WTC11 (cell line): ENCODE results near the gene PTPRJ. TPM values are rescaled to one million over a fixed set of nuclear protein-coding genes. Genes with fewer than 3 reads are reported as not detected.

Experiments
- ATAC-seq: fragments of 200-7000 bp; cut with Tn5 transposase; 2 replicates; pipeline ENCODE4 v1.10.0; 2021; ENCODE audit warnings: mild to moderate bottlenecking, moderate library complexity
- CTCF ChIA-PET: fragments of 300-600 bp; sonication (Branson Sonifier 250); formaldehyde crosslinking; loops from one replicate; lab custom pipeline; 2021; ENCODE audit warnings: antibody characterized with exemption; lab: Charles Lee
- POLR2A ChIA-PET: fragments of 350-600 bp; sonication (Branson Sonifier 250); formaldehyde crosslinking; loops from one replicate; lab custom pipeline; 2021; ENCODE audit warnings: antibody characterized with exemption; lab: Charles Lee
- DNase-seq: peaks from one replicate; pipeline ENCODE4 v3.0.0; 2021; ENCODE audit warnings: low spot score
- H3K27ac Mint-ChIP-seq: 2 replicates; pipeline ENCODE4 v1.8.0; 2021; ENCODE audit warnings: mixed read lengths
- H3K27me3 Mint-ChIP-seq: 2 replicates; pipeline ENCODE4 v1.8.0; 2021; ENCODE audit warnings: low read depth, mild to moderate bottlenecking, moderate library complexity, mixed read lengths
- H3K36me3 Mint-ChIP-seq: 2 replicates; pipeline ENCODE4 v1.8.0; 2021; ENCODE audit warnings: mixed read lengths
- H3K4me1 Mint-ChIP-seq: 2 replicates; pipeline ENCODE4 v1.8.0; 2022; ENCODE audit warnings: mixed read lengths
- H3K4me3 Mint-ChIP-seq: 2 replicates; pipeline ENCODE4 v1.8.0; 2021; ENCODE audit warnings: mild to moderate bottlenecking, moderate library complexity, mixed read lengths
- H3K9me3 Mint-ChIP-seq: 2 replicates; pipeline ENCODE4 v1.8.0; 2021; ENCODE audit warnings: mixed read lengths
- CREB1 ChIP-seq: sonication (generic); formaldehyde crosslinking; IDR thresholded peaks from 2 replicates; pipeline ENCODE4 v1.8.0; 2023; ENCODE audit warnings: mild to moderate bottlenecking, missing genetic modification reagents
- E2F4 ChIP-seq: sonication (generic); formaldehyde crosslinking; IDR thresholded peaks from 2 replicates; pipeline ENCODE4 v1.8.1; 2022; ENCODE audit warnings: low read depth, mild to moderate bottlenecking, moderate library complexity, missing genetic modification reagents, borderline replicate concordance
- ELF4 ChIP-seq: sonication (generic); formaldehyde crosslinking; IDR thresholded peaks from 2 replicates; pipeline ENCODE4 v1.8.1; 2022; ENCODE audit warnings: low read depth, mild to moderate bottlenecking, moderate library complexity, missing genetic modification reagents
- EMX1 ChIP-seq: fragments of 250-450 bp; sonication (Bioruptor Pico); IDR thresholded peaks from 2 replicates; pipeline ENCODE4 v1.8.0; 2021; ENCODE audit warnings: mild to moderate bottlenecking
- ETV6 ChIP-seq: sonication (generic); formaldehyde crosslinking; IDR thresholded peaks from 2 replicates; pipeline ENCODE4 v1.8.1; 2022; ENCODE audit warnings: mild to moderate bottlenecking, missing genetic modification reagents
- FOXJ3 ChIP-seq: sonication (generic); formaldehyde crosslinking; IDR thresholded peaks from 2 replicates; pipeline ENCODE4 v1.9.0; 2021; ENCODE audit warnings: missing genetic modification reagents, mild to moderate bottlenecking, borderline replicate concordance
- GTF2I ChIP-seq: fragments of 250-450 bp; sonication (Bioruptor Pico); conservative IDR thresholded peaks from 2 replicates; pipeline ENCODE4 v1.4.0; 2021; ENCODE audit warnings: mild to moderate bottlenecking
- HMGXB4 ChIP-seq: sonication (generic); formaldehyde crosslinking; IDR thresholded peaks from 2 replicates; pipeline ENCODE4 v1.8.1; 2023; ENCODE audit warnings: mild to moderate bottlenecking, moderate library complexity, missing genetic modification reagents
- JAZF1 ChIP-seq: fragments of 250-450 bp; sonication (Bioruptor Pico); IDR thresholded peaks from 2 replicates; pipeline ENCODE4 v1.9.0; 2021; ENCODE audit warnings: moderate library complexity, mild to moderate bottlenecking, inconsistent platforms
- JUN ChIP-seq: sonication (generic); formaldehyde crosslinking; IDR thresholded peaks from 2 replicates; pipeline ENCODE4 v1.8.0; 2023; ENCODE audit warnings: mild to moderate bottlenecking, missing genetic modification reagents
- KAT7 ChIP-seq: sonication (generic); formaldehyde crosslinking; IDR thresholded peaks from 2 replicates; pipeline ENCODE4 v1.8.1; 2023; ENCODE audit warnings: missing genetic modification reagents, mild to moderate bottlenecking, borderline replicate concordance
- NR2C2 ChIP-seq: sonication (generic); formaldehyde crosslinking; IDR thresholded peaks from 2 replicates; pipeline ENCODE4 v1.8.0; 2022; ENCODE audit warnings: mild to moderate bottlenecking, missing genetic modification reagents
- NR3C1 ChIP-seq: sonication (generic); formaldehyde crosslinking; conservative IDR thresholded peaks from 2 replicates; pipeline ENCODE4 v1.8.1; 2023; ENCODE audit warnings: low read depth, mild to moderate bottlenecking, missing genetic modification reagents
- OVOL2 ChIP-seq: fragments of 250-450 bp; sonication (Bioruptor Pico); IDR thresholded peaks from 2 replicates; pipeline ENCODE4 v1.9.0; 2021; ENCODE audit warnings: mild to moderate bottlenecking, borderline replicate concordance
- RELA ChIP-seq: sonication (generic); formaldehyde crosslinking; IDR thresholded peaks from 2 replicates; pipeline ENCODE4 v1.8.1; 2022; ENCODE audit warnings: missing genetic modification reagents, mild to moderate bottlenecking, borderline replicate concordance
- SMAD3 ChIP-seq: sonication (generic); formaldehyde crosslinking; IDR thresholded peaks from 2 replicates; pipeline ENCODE4 v1.8.0; 2022; ENCODE audit warnings: missing genetic modification reagents, mild to moderate bottlenecking, borderline replicate concordance
- ZNF423 ChIP-seq: fragments of 250-450 bp; sonication (Bioruptor Pico); IDR thresholded peaks from 2 replicates; pipeline ENCODE4 v2.1.2; 2022; ENCODE audit warnings: mild to moderate bottlenecking, moderate library complexity
- total RNA-seq: library from RNA; stranded (reverse); gene quantifications from 3 replicates; pipeline ENCODE4 v1.2.3, GENCODE V29; 2021
- TF ChIP-seq, protein P1 (sequence below): sonication (generic); formaldehyde crosslinking; IDR thresholded peaks from 2 replicates; pipeline ENCODE4 v1.8.1; 2023; ENCODE audit warnings: mild to moderate bottlenecking, missing genetic modification reagents
- TF ChIP-seq, protein P2 (sequence below): sonication (generic); formaldehyde crosslinking; conservative IDR thresholded peaks from 2 replicates; pipeline ENCODE4 v1.8.1; 2022; ENCODE audit warnings: mild to moderate bottlenecking, missing genetic modification reagents
- TF ChIP-seq, protein P3 (sequence below): sonication (generic); formaldehyde crosslinking; IDR thresholded peaks from 2 replicates; pipeline ENCODE4 v1.8.0; 2022; ENCODE audit warnings: mild to moderate bottlenecking, missing genetic modification reagents
- TF ChIP-seq, protein P4 (sequence below): fragments of 250-450 bp; sonication (Bioruptor Pico); conservative IDR thresholded peaks from 2 replicates; pipeline ENCODE4 v1.9.0; 2021; ENCODE audit warnings: mild to moderate bottlenecking
- TF ChIP-seq, protein P5 (sequence below): sonication (generic); formaldehyde crosslinking; IDR thresholded peaks from 2 replicates; pipeline ENCODE4 v1.8.0; 2022; ENCODE audit warnings: mild to moderate bottlenecking, missing genetic modification reagents

PTPRJ gene
- total RNA-seq, 1 experiment from 2014 or later, result 19.5 TPM

DNA sequence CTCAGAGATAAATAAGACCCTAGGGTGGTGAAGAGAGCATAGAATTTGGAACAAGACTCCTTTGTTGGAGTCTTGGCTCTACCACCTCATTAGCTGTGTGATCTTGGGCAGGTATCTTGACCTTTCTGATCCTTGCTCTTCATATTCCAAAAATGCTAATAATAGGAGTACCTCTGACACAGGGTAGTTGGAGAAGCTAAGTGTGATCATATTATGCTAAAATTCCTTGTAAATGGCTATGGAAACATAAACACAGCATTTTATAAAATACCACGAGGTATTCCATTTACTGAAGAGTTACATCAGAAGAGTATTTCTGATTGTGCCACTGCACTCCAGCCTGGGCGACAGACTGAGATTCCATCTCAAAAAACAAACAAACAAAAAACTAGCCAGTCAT, 9.4 kb downstream of the PTPRJ start:
- H3K9me3 Mint-ChIP-seq, result no peaks in the 10 kb centered on the region
- H3K4me3 Mint-ChIP-seq, result no peak overlapping the region
- TF ChIP-seq FOXJ3 (CRISPR knock-in tag) (no peak), GTF2I (CRISPR knock-in tag) (0 out of 2 replicates have a peak, but pooled peaks have one; percentile 5)
- H3K36me3 Mint-ChIP-seq, result peaks cover 3% of the 10 kb centered on the region; the same call in 1 of the 2 replicates
- CTCF ChIA-PET, result no interaction called here
- H3K4me1 Mint-ChIP-seq, result peaks cover 47% of the 10 kb centered on the region
- H3K27ac Mint-ChIP-seq, result peak overlapping the region; percentile 22; the same call in 1 of the 2 replicates
- POLR2A ChIA-PET, result interaction anchor here (0.6 kb wide), 1 partner anchor 10 kb away, joined by 4 read pairs; the partner anchor contains the start of gene PTPRJ
- ATAC-seq (no peak), DNase-seq (no peak)
- no peaks in the 10 kb centered on the region for H3K27me3 Mint-ChIP-seq

DNA sequence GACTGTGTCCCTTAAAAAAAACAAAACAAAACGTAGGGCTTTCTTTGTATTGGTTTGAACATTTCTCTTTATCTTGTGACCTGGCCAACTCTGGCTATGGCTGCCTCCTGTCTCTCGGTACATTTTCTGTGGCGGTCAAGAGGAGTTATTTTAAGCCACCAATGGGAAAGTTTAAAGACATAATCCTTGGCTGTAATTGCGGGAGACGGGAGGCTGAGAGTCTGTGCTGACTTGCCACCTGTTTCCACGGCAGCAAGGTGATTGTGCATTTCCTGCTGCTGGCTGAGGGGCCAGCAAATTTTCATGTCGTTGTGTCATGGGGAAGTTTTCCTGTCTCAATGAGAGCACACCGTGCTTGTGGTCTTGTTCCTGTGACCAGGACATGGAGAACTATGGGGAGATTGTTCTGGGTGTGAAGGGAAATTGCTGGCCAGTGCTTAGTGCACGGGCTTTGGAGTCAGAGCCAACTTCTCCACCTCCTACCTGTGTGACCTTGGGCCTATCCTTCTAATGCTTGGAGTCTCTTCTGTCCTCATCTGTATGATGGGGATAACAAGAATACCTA, 11.0 kb downstream of the PTPRJ start:
- Mint-ChIP-seq H3K27ac (peak overlapping the region; percentile 98), H3K36me3 (peaks cover 3% of the 10 kb centered on the region; the same call in 1 of the 2 replicates), H3K9me3 (no peaks in the 10 kb centered on the region), H3K27me3 (no peaks in the 10 kb centered on the region), H3K4me1 (peaks cover 49% of the 10 kb centered on the region), H3K4me3 (no peak overlapping the region)
- ChIA-PET POLR2A (interaction anchor here (1.0 kb wide), 1 partner anchor 10 kb away, joined by 3 read pairs; no protein-coding TSS in a partner anchor), CTCF (interaction anchor here (0.8 kb wide), 1 partner anchor 13 kb away, joined by 3 read pairs; no protein-coding TSS in a partner anchor)
- ATAC-seq (peak; percentile 58), DNase-seq (no peak)
- TF ChIP-seq JAZF1 (CRISPR knock-in tag) (no peak), KAT7 (CRISPR knock-in tag) (no peak), OVOL2 (CRISPR knock-in tag) (no peak), SMAD3 (CRISPR knock-in tag) (no peak), NR3C1 (no peak), NR2C2 (CRISPR knock-in tag) (no peak)
- TF ChIP-seq, protein P1, sequence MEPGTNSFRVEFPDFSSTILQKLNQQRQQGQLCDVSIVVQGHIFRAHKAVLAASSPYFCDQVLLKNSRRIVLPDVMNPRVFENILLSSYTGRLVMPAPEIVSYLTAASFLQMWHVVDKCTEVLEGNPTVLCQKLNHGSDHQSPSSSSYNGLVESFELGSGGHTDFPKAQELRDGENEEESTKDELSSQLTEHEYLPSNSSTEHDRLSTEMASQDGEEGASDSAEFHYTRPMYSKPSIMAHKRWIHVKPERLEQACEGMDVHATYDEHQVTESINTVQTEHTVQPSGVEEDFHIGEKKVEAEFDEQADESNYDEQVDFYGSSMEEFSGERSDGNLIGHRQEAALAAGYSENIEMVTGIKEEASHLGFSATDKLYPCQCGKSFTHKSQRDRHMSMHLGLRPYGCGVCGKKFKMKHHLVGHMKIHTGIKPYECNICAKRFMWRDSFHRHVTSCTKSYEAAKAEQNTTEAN (CRISPR knock-in tag), result no peak
- TF ChIP-seq, protein P2, sequence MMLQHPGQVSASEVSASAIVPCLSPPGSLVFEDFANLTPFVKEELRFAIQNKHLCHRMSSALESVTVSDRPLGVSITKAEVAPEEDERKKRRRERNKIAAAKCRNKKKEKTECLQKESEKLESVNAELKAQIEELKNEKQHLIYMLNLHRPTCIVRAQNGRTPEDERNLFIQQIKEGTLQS (CRISPR knock-in tag), result no peak
- TF ChIP-seq, protein P3, sequence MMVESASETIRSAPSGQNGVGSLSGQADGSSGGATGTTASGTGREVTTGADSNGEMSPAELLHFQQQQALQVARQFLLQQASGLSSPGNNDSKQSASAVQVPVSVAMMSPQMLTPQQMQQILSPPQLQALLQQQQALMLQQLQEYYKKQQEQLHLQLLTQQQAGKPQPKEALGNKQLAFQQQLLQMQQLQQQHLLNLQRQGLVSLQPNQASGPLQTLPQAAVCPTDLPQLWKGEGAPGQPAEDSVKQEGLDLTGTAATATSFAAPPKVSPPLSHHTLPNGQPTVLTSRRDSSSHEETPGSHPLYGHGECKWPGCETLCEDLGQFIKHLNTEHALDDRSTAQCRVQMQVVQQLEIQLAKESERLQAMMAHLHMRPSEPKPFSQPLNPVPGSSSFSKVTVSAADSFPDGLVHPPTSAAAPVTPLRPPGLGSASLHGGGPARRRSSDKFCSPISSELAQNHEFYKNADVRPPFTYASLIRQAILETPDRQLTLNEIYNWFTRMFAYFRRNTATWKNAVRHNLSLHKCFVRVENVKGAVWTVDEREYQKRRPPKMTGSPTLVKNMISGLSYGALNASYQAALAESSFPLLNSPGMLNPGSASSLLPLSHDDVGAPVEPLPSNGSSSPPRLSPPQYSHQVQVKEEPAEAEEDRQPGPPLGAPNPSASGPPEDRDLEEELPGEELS (CRISPR knock-in tag), result no peak

DNA sequence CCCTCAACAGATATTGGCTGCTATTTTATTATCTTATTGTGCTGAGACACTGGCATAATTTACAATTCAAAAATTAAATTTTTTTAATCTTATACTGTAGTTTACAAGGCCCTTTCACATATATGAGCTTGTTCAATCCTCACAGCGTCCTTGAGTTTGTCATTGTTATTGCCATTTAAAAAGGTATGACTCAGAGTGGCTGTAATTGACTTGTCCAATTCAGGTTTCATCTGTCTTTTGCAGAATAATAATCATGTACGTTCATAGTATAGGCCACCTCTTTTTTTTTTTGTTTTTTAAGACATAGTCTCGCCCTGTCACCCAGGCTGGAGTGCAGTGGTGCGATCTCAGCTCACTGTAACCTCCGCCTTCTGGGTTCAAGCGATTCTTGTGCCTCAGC, 11.5 kb downstream of the PTPRJ start:
- DNase-seq, result no peak
- H3K36me3 Mint-ChIP-seq, result peaks cover 3% of the 10 kb centered on the region; the same call in 1 of the 2 replicates
- ChIA-PET POLR2A (no interaction called here), CTCF (interaction anchor here (0.8 kb wide), 1 partner anchor 12 kb away, joined by 3 read pairs; no protein-coding TSS in a partner anchor)
- no peaks in the 10 kb centered on the region for H3K27me3 Mint-ChIP-seq
- H3K4me1 Mint-ChIP-seq, result peaks cover 51% of the 10 kb centered on the region
- H3K4me3 Mint-ChIP-seq, result no peak overlapping the region
- ATAC-seq, result no peak
- H3K27ac Mint-ChIP-seq, result peak overlapping the region; percentile 98; the same call in 1 of the 2 replicates
- H3K9me3 Mint-ChIP-seq, result no peaks in the 10 kb centered on the region
- no peak for TF ChIP-seq CREB1 (CRISPR knock-in tag)
- TF ChIP-seq, protein P4, sequence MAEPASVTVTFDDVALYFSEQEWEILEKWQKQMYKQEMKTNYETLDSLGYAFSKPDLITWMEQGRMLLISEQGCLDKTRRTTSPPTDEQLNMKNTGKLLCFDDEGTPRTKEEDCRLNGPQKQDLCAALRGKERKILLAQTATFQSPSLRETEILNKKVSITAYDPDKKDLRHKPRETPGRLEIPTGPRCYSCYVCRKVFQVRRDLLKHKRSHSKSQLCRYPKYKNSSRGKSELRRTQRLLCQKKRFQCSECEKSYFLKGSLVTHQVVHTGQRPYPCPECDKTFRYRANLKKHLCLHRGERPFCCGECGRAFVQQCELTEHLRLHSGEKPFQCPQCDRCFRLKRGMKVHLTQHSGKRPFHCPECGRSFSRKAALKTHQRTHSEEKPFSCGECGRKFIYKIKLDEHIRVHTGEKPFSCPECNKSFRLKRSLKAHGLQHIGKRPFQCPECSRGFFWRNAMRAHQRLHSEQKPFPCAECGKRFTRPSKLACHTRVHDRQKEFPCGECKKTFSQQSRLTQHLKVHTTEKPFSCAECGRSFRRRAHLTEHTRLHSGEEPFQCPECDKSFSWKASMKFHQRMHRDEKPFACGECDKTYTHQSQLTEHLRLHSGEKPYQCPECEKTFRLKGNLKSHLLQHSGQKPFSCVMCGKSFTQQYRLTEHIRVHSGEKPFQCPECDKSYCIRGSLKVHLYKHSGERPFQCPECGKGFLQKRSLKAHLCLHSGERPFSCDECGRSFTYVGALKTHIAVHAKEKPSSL, result no peak
- TF ChIP-seq ETV6 (CRISPR knock-in tag), result no peak
- TF ChIP-seq HMGXB4, result no peak
- TF ChIP-seq, protein P5, sequence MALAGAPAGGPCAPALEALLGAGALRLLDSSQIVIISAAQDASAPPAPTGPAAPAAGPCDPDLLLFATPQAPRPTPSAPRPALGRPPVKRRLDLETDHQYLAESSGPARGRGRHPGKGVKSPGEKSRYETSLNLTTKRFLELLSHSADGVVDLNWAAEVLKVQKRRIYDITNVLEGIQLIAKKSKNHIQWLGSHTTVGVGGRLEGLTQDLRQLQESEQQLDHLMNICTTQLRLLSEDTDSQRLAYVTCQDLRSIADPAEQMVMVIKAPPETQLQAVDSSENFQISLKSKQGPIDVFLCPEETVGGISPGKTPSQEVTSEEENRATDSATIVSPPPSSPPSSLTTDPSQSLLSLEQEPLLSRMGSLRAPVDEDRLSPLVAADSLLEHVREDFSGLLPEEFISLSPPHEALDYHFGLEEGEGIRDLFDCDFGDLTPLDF, result no peak
- no peak for TF ChIP-seq RELA (CRISPR knock-in tag)
- no peak for TF ChIP-seq ZNF423 (CRISPR knock-in tag)
- no peak for TF ChIP-seq ELF4 (CRISPR knock-in tag)
- TF ChIP-seq E2F4, result no peak
- TF ChIP-seq EMX1 (CRISPR knock-in tag), result no peak
- no peak for TF ChIP-seq JUN
